Measurements from ENCODE around the gene C20orf173.

GRCh38 chr20:35555951-35556645 is 26.6 kb upstream of the C20orf173 start:
- TF ChIP-seq YY1 (IDR thresholded peaks at IDR 0.05; ENCODE audit: insufficient read depth, insufficient read length) (no peak), SUZ12 (IDR thresholded peaks at IDR 0.05; ENCODE audit: extremely low read depth, insufficient read depth, insufficient read length) (no peak), ZNF274 (IDR thresholded peaks at IDR 0.05; ENCODE audit: low read depth, low read length) (no peak)

All from NT2/D1 (cell line).